WTC11 (cell line): ENCODE data around the gene COL9A2. TPM values are rescaled to one million over a fixed set of nuclear protein-coding genes. Genes with fewer than 3 reads are reported as not detected.

Source experiments
- ATAC-seq: fragments of 200-7000 bp; cut with Tn5 transposase; 2 replicates; pipeline ENCODE4 v1.10.0; 2021; ENCODE audit warnings: mild to moderate bottlenecking, moderate library complexity
- CTCF ChIA-PET: fragments of 300-600 bp; sonication (Branson Sonifier 250); formaldehyde crosslinking; loops from one replicate; lab custom pipeline; 2021; ENCODE audit warnings: antibody characterized with exemption; lab: Charles Lee
- POLR2A ChIA-PET: fragments of 350-600 bp; sonication (Branson Sonifier 250); formaldehyde crosslinking; loops from one replicate; lab custom pipeline; 2021; ENCODE audit warnings: antibody characterized with exemption; lab: Charles Lee
- DNase-seq: peaks from one replicate; pipeline ENCODE4 v3.0.0; 2021; ENCODE audit warnings: low spot score
- H3K27ac Mint-ChIP-seq: 2 replicates; pipeline ENCODE4 v1.8.0; 2021; ENCODE audit warnings: mixed read lengths
- H3K27me3 Mint-ChIP-seq: 2 replicates; pipeline ENCODE4 v1.8.0; 2021; ENCODE audit warnings: low read depth, mild to moderate bottlenecking, moderate library complexity, mixed read lengths
- H3K36me3 Mint-ChIP-seq: 2 replicates; pipeline ENCODE4 v1.8.0; 2021; ENCODE audit warnings: mixed read lengths
- H3K4me1 Mint-ChIP-seq: 2 replicates; pipeline ENCODE4 v1.8.0; 2022; ENCODE audit warnings: mixed read lengths
- H3K4me3 Mint-ChIP-seq: 2 replicates; pipeline ENCODE4 v1.8.0; 2021; ENCODE audit warnings: mild to moderate bottlenecking, moderate library complexity, mixed read lengths
- H3K9me3 Mint-ChIP-seq: 2 replicates; pipeline ENCODE4 v1.8.0; 2021; ENCODE audit warnings: mixed read lengths
- AR ChIP-seq: fragments of 250-450 bp; sonication (Bioruptor Pico); IDR thresholded peaks from 2 replicates; pipeline ENCODE4 v1.9.0; 2021; ENCODE audit warnings: mild to moderate bottlenecking
- EMX1 ChIP-seq: fragments of 250-450 bp; sonication (Bioruptor Pico); IDR thresholded peaks from 2 replicates; pipeline ENCODE4 v1.8.0; 2021; ENCODE audit warnings: mild to moderate bottlenecking
- ETV6 ChIP-seq: sonication (generic); formaldehyde crosslinking; IDR thresholded peaks from 2 replicates; pipeline ENCODE4 v1.8.1; 2022; ENCODE audit warnings: mild to moderate bottlenecking, missing genetic modification reagents
- FOXJ3 ChIP-seq: sonication (generic); formaldehyde crosslinking; IDR thresholded peaks from 2 replicates; pipeline ENCODE4 v1.9.0; 2021; ENCODE audit warnings: missing genetic modification reagents, mild to moderate bottlenecking, borderline replicate concordance
- FOXP4 ChIP-seq: sonication (generic); formaldehyde crosslinking; IDR thresholded peaks from 2 replicates; pipeline ENCODE4 v1.8.0; 2022; ENCODE audit warnings: mild to moderate bottlenecking, missing genetic modification reagents
- GRHL2 ChIP-seq: fragments of 250-450 bp; sonication (Bioruptor Pico); IDR thresholded peaks from 2 replicates; pipeline ENCODE4 v1.8.0; 2022; ENCODE audit warnings: mild to moderate bottlenecking, moderate library complexity; ENCODE audit not compliant: insufficient replicate concordance, severe bottlenecking
- JAZF1 ChIP-seq: fragments of 250-450 bp; sonication (Bioruptor Pico); IDR thresholded peaks from 2 replicates; pipeline ENCODE4 v1.9.0; 2021; ENCODE audit warnings: moderate library complexity, mild to moderate bottlenecking, inconsistent platforms
- JUN ChIP-seq: sonication (generic); formaldehyde crosslinking; IDR thresholded peaks from 2 replicates; pipeline ENCODE4 v1.8.0; 2023; ENCODE audit warnings: mild to moderate bottlenecking, missing genetic modification reagents
- KAT7 ChIP-seq: sonication (generic); formaldehyde crosslinking; IDR thresholded peaks from 2 replicates; pipeline ENCODE4 v1.8.1; 2023; ENCODE audit warnings: missing genetic modification reagents, mild to moderate bottlenecking, borderline replicate concordance
- MXD4 ChIP-seq: fragments of 250-450 bp; sonication (Bioruptor Pico); IDR thresholded peaks from 2 replicates; pipeline ENCODE4 v1.8.0; 2021; ENCODE audit warnings: mild to moderate bottlenecking, moderate library complexity, borderline replicate concordance
- MYBL2 ChIP-seq: sonication (generic); formaldehyde crosslinking; IDR thresholded peaks from 2 replicates; pipeline ENCODE4 v1.8.1; 2023; ENCODE audit warnings: mild to moderate bottlenecking, moderate library complexity, missing genetic modification reagents
- NFE2L1 ChIP-seq: sonication (generic); formaldehyde crosslinking; IDR thresholded peaks from 2 replicates; pipeline ENCODE4 v1.8.1; 2023; ENCODE audit warnings: missing genetic modification reagents
- NFYB ChIP-seq: sonication (generic); formaldehyde crosslinking; conservative IDR thresholded peaks from 2 replicates; pipeline ENCODE4 v1.8.0; 2022; ENCODE audit warnings: low read depth, missing genetic modification reagents
- NR2C2 ChIP-seq: sonication (generic); formaldehyde crosslinking; IDR thresholded peaks from 2 replicates; pipeline ENCODE4 v1.8.0; 2022; ENCODE audit warnings: mild to moderate bottlenecking, missing genetic modification reagents
- OVOL2 ChIP-seq: fragments of 250-450 bp; sonication (Bioruptor Pico); IDR thresholded peaks from 2 replicates; pipeline ENCODE4 v1.9.0; 2021; ENCODE audit warnings: mild to moderate bottlenecking, borderline replicate concordance
- PRRX2 ChIP-seq: fragments of 250-450 bp; sonication (Bioruptor Pico); IDR thresholded peaks from 2 replicates; pipeline ENCODE4 v1.8.0; 2021; ENCODE audit warnings: mild to moderate bottlenecking
- RORB ChIP-seq: fragments of 250-450 bp; sonication (Bioruptor Pico); IDR thresholded peaks from 2 replicates; pipeline ENCODE4 v1.9.0; 2021; ENCODE audit warnings: mild to moderate bottlenecking
- SMAD3 ChIP-seq: sonication (generic); formaldehyde crosslinking; IDR thresholded peaks from 2 replicates; pipeline ENCODE4 v1.8.0; 2022; ENCODE audit warnings: missing genetic modification reagents, mild to moderate bottlenecking, borderline replicate concordance
- TCF7 ChIP-seq: sonication (generic); formaldehyde crosslinking; IDR thresholded peaks from 2 replicates; pipeline ENCODE4 v1.8.0; 2022; ENCODE audit warnings: mild to moderate bottlenecking, low read depth, missing genetic modification reagents, moderate library complexity
- TP53 ChIP-seq: sonication (generic); formaldehyde crosslinking; IDR thresholded peaks from 2 replicates; pipeline ENCODE4 v1.8.1; 2023; ENCODE audit warnings: mild to moderate bottlenecking, missing genetic modification reagents
- ZNF121 ChIP-seq: sonication (generic); formaldehyde crosslinking; IDR thresholded peaks from 2 replicates; pipeline ENCODE4 v1.8.0; 2023; ENCODE audit warnings: missing genetic modification reagents
- ZNF232 ChIP-seq: sonication (generic); formaldehyde crosslinking; IDR thresholded peaks from 2 replicates; pipeline ENCODE4 v1.8.0; 2022; ENCODE audit warnings: mild to moderate bottlenecking, missing genetic modification reagents
- ZNF263 ChIP-seq: sonication (generic); formaldehyde crosslinking; IDR thresholded peaks from 2 replicates; pipeline ENCODE4 v1.8.1; 2022; ENCODE audit warnings: low read depth, mild to moderate bottlenecking, moderate library complexity, missing genetic modification reagents
- ZNF396 ChIP-seq: fragments of 250-450 bp; sonication (Bioruptor Pico); IDR thresholded peaks from 2 replicates; pipeline ENCODE4 v1.8.0; 2021; ENCODE audit warnings: mild to moderate bottlenecking, moderate library complexity, borderline replicate concordance
- total RNA-seq: library from RNA; stranded (reverse); gene quantifications from 3 replicates; pipeline ENCODE4 v1.2.3, GENCODE V29; 2021
- TF ChIP-seq, protein P1 (sequence below): fragments of 250-450 bp; sonication (Bioruptor Pico); IDR thresholded peaks from 2 replicates; pipeline ENCODE4 v1.9.0; 2021; ENCODE audit warnings: mild to moderate bottlenecking, borderline replicate concordance
- TF ChIP-seq, protein P2 (sequence below): sonication (generic); formaldehyde crosslinking; IDR thresholded peaks from 2 replicates; pipeline ENCODE4 v1.8.0; 2022; ENCODE audit warnings: mild to moderate bottlenecking, missing genetic modification reagents
- TF ChIP-seq, protein P3 (sequence below): fragments of 250-450 bp; sonication (Bioruptor Pico); conservative IDR thresholded peaks from 2 replicates; pipeline ENCODE4 v1.9.0; 2021; ENCODE audit warnings: mild to moderate bottlenecking

The COL9A2 gene
- total RNA-seq, 1 experiment from 2014 or later, result 4.7 TPM

DNA sequence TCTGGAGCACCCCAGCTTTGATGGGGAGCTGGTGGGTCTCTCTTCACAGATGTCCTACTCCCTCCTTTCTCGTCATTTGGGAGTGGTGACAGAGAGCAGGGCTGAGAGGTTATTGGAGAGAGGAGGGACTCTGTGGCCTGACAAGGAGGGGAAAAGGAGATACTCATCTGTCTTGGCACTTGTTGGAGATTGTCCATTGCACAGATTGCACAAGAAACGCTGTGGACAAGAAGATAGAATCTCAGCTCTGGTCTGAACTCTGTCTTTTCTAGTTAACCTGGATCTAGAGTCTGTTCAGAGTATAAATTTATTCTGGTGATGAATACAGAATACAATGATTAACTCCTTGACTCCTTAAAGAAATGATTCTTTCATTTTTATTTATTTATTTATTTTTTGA, 34.0 kb upstream of the COL9A2 start (continued):
- TF ChIP-seq, protein P1, sequence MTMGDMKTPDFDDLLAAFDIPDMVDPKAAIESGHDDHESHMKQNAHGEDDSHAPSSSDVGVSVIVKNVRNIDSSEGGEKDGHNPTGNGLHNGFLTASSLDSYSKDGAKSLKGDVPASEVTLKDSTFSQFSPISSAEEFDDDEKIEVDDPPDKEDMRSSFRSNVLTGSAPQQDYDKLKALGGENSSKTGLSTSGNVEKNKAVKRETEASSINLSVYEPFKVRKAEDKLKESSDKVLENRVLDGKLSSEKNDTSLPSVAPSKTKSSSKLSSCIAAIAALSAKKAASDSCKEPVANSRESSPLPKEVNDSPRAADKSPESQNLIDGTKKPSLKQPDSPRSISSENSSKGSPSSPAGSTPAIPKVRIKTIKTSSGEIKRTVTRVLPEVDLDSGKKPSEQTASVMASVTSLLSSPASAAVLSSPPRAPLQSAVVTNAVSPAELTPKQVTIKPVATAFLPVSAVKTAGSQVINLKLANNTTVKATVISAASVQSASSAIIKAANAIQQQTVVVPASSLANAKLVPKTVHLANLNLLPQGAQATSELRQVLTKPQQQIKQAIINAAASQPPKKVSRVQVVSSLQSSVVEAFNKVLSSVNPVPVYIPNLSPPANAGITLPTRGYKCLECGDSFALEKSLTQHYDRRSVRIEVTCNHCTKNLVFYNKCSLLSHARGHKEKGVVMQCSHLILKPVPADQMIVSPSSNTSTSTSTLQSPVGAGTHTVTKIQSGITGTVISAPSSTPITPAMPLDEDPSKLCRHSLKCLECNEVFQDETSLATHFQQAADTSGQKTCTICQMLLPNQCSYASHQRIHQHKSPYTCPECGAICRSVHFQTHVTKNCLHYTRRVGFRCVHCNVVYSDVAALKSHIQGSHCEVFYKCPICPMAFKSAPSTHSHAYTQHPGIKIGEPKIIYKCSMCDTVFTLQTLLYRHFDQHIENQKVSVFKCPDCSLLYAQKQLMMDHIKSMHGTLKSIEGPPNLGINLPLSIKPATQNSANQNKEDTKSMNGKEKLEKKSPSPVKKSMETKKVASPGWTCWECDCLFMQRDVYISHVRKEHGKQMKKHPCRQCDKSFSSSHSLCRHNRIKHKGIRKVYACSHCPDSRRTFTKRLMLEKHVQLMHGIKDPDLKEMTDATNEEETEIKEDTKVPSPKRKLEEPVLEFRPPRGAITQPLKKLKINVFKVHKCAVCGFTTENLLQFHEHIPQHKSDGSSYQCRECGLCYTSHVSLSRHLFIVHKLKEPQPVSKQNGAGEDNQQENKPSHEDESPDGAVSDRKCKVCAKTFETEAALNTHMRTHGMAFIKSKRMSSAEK (CRISPR knock-in tag), result no peak
- TF ChIP-seq AR (CRISPR knock-in tag), result no peak
- no peak for TF ChIP-seq ZNF263
- TF ChIP-seq RORB, result no peak
- TF ChIP-seq MXD4 (CRISPR knock-in tag), result no peak
- TF ChIP-seq FOXJ3 (CRISPR knock-in tag), result no peak
- no peak for TF ChIP-seq JUN (CRISPR knock-in tag)
- TF ChIP-seq KAT7 (CRISPR knock-in tag), result no peak
- TF ChIP-seq, protein P2, sequence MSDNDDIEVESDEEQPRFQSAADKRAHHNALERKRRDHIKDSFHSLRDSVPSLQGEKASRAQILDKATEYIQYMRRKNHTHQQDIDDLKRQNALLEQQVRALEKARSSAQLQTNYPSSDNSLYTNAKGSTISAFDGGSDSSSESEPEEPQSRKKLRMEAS (CRISPR knock-in tag), result no peak
- TF ChIP-seq OVOL2 (CRISPR knock-in tag), result no peak
- no peak for TF ChIP-seq ZNF232 (CRISPR knock-in tag)
- no peak for TF ChIP-seq ZNF121 (CRISPR knock-in tag)
- no peak for TF ChIP-seq PRRX2 (CRISPR knock-in tag)
- no peak for TF ChIP-seq SMAD3 (CRISPR knock-in tag)

GRCh38 chr1:40350391-40350790, 33.3 kb upstream of the COL9A2 start:
- Mint-ChIP-seq H3K4me3 (no peak overlapping the region), H3K36me3 (no peaks in the 10 kb centered on the region), H3K27me3 (no peaks in the 10 kb centered on the region), H3K4me1 (no peaks in the 10 kb centered on the region), H3K27ac (no peak overlapping the region), H3K9me3 (no peaks in the 10 kb centered on the region)
- DNase-seq (no peak), ATAC-seq (no peak)
- ChIA-PET POLR2A (no interaction called here), CTCF (interaction anchor here (2.2 to 4.4 kb wide), 2 partner anchors 12 to 36 kb away, joined by 6 to 29 read pairs; no protein-coding TSS in a partner anchor)
- TF ChIP-seq MYBL2 (CRISPR knock-in tag) (no peak), EMX1 (CRISPR knock-in tag) (no peak), ETV6 (CRISPR knock-in tag) (no peak), JAZF1 (CRISPR knock-in tag) (no peak), NFYB (CRISPR knock-in tag) (no peak), NR2C2 (CRISPR knock-in tag) (no peak), NFE2L1 (CRISPR knock-in tag) (no peak), TP53 (CRISPR knock-in tag) (no peak), SMAD3 (CRISPR knock-in tag) (no peak), GRHL2 (CRISPR knock-in tag) (no peak), FOXP4 (CRISPR knock-in tag) (no peak), ZNF396 (CRISPR knock-in tag) (no peak), TCF7 (no peak)
- TF ChIP-seq, protein P3, sequence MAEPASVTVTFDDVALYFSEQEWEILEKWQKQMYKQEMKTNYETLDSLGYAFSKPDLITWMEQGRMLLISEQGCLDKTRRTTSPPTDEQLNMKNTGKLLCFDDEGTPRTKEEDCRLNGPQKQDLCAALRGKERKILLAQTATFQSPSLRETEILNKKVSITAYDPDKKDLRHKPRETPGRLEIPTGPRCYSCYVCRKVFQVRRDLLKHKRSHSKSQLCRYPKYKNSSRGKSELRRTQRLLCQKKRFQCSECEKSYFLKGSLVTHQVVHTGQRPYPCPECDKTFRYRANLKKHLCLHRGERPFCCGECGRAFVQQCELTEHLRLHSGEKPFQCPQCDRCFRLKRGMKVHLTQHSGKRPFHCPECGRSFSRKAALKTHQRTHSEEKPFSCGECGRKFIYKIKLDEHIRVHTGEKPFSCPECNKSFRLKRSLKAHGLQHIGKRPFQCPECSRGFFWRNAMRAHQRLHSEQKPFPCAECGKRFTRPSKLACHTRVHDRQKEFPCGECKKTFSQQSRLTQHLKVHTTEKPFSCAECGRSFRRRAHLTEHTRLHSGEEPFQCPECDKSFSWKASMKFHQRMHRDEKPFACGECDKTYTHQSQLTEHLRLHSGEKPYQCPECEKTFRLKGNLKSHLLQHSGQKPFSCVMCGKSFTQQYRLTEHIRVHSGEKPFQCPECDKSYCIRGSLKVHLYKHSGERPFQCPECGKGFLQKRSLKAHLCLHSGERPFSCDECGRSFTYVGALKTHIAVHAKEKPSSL (CRISPR knock-in tag), result no peak
